AG04449 (cell line): Measurements from ENCODE around the gene DDX1.

Experiments
- CTCF ChIA-PET: fragments of 350-600 bp; formaldehyde crosslinking; extraction: SDS; loops from one replicate; lab custom pipeline; 2021; ENCODE audit warnings: antibody characterized with exemption; lab: Yijun Ruan, JAX
- POLR2A ChIA-PET: fragments of 400-600, 350-600 bp; formaldehyde crosslinking; extraction: SDS; loops from one replicate; lab custom pipeline; 2020; ENCODE audit warnings: antibody characterized with exemption, inconsistent platforms; lab: Yijun Ruan, JAX
- DNase-seq: peaks from one replicate; pipeline ENCODE4 v3.0.0-alpha.2; 2010; ENCODE audit warnings: low read depth, low spot score
- H3K4me3 ChIP-seq: 2 replicates; pipeline ENCODE4 v1.5.1; 2011; ENCODE audit warnings: low read depth, mild to moderate bottlenecking, control low read depth, low read length
- TF ChIP-seq, protein P1 (sequence below): IDR thresholded peaks from one replicate; pipeline ENCODE4 v1.5.1; 2011; ENCODE audit warnings: mild to moderate bottlenecking, moderate library complexity, low read length, control low read depth, inconsistent platforms; ENCODE audit not compliant: insufficient read depth; ENCODE audit errors: missing control alignments

Gene DDX1

GRCh38 chr2:15656090-15656489, 64.4 kb downstream of the DDX1 start:
- ChIA-PET CTCF (no interaction called here), POLR2A (interaction anchor here (0.6 kb wide), 1 partner anchor 980 kb away, joined by 3 read pairs; no protein-coding TSS in a partner anchor)
- DNase-seq = no peak
- TF ChIP-seq, protein P1, sequence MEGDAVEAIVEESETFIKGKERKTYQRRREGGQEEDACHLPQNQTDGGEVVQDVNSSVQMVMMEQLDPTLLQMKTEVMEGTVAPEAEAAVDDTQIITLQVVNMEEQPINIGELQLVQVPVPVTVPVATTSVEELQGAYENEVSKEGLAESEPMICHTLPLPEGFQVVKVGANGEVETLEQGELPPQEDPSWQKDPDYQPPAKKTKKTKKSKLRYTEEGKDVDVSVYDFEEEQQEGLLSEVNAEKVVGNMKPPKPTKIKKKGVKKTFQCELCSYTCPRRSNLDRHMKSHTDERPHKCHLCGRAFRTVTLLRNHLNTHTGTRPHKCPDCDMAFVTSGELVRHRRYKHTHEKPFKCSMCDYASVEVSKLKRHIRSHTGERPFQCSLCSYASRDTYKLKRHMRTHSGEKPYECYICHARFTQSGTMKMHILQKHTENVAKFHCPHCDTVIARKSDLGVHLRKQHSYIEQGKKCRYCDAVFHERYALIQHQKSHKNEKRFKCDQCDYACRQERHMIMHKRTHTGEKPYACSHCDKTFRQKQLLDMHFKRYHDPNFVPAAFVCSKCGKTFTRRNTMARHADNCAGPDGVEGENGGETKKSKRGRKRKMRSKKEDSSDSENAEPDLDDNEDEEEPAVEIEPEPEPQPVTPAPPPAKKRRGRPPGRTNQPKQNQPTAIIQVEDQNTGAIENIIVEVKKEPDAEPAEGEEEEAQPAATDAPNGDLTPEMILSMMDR = no peak
- H3K4me3 ChIP-seq = no peak overlapping the region

DNA sequence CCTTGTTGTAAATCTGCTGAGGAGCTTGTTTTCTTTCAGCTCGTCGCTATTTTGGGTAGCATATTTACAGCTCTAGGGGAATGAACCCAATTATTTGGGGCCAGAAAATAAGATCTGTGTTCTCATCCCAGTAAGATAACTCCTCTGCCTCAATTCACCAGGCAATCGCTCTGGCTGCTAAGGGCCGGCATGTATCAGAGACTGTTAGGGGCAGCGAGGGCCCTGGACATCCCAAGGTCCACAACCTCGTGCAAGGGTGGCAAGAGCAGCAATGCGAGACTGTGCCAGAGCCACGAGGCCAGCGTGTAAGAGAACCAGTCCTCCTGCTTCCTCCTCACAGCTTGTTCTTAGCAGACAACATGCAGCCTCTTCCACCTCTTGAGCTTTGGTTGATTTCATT, 66.1 kb downstream of the DDX1 start:
- POLR2A ChIA-PET = no interaction called here
- DNase-seq = no peak
- TF ChIP-seq, protein P1 = no peak
- CTCF ChIA-PET = interaction anchor here (1.6 kb wide), 1 partner anchor 951 kb away, joined by 4 read pairs; no protein-coding TSS in a partner anchor
- H3K4me3 ChIP-seq = no peak overlapping the region

DNA sequence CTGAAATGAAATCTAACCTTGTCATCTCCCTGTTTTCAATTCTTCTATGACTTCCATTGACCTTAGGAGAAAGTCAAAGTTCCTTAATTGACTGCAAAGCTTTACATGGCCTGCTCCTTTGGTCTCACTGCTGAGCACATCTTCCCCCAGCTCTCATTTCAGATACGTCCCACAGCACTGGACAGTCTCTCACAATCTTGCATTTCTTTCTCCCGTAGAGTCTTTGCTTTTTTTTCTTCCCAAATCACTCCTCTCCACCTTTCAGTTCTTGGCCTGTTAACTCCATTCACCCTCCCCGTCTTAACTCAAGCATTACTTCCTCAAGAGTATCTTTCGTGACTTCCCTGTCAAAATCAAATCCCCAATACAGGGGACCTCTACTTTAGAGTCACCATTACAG, 67.2 kb downstream of the DDX1 start:
- H3K4me3 ChIP-seq = no peak overlapping the region
- ChIA-PET CTCF (interaction anchor here (1.0 kb wide), 1 partner anchor 22 kb away, joined by 3 read pairs; no protein-coding TSS in a partner anchor), POLR2A (no interaction called here)
- DNase-seq = no peak
- TF ChIP-seq, protein P1 = no peak

DNA sequence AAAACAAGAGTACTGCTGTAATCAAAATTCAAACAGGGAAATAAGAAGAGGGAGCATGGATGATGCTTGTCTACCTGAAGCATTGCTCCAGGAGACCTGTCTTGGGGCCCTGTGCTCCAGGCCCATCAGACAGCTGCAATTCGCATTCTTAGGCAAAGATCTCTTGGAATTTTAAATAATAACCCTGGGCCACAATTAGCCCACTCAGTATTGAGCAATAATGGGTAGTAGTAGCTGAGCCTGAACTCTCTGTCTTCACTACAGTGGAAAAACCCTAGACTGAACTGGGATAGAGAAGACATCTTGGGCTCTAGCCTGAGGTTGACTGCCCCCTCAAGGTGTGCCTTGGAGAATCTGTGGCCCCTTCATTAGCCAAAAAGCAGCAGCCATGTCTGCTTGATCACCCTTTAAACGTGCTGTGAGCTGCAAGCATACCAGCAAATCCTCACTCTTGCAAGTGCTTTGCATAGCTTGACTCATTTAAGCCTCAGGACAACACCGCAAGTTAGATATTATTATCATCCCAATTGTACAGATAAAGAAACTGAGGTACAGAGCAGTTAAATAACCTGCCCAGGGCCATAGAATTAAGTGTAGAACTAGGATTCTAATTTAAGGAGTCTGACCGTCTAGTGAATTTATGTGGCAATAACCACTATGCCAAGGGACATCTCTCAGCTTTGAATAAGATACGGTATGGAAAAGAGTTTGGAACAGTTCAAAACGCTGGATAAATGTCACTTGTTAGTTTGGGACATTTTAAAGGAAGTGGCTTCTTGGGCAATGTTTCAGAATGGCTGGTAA, 69.0 kb downstream of the DDX1 start:
- TF ChIP-seq, protein P1 = no peak
- CTCF ChIA-PET = interaction anchor here (1.0 kb wide), 1 partner anchor 948 kb away, joined by 3 read pairs; no protein-coding TSS in a partner anchor
- POLR2A ChIA-PET = no interaction called here
- DNase-seq = no peak
- no peak overlapping the region for H3K4me3 ChIP-seq

GRCh38 chr2:15661295-15661569, 69.6 kb downstream of the DDX1 start:
- TF ChIP-seq, protein P1 = no peak
- ChIA-PET POLR2A (no interaction called here), CTCF (no interaction called here)
- DNase-seq = no peak
- no peak overlapping the region for H3K4me3 ChIP-seq

DNA sequence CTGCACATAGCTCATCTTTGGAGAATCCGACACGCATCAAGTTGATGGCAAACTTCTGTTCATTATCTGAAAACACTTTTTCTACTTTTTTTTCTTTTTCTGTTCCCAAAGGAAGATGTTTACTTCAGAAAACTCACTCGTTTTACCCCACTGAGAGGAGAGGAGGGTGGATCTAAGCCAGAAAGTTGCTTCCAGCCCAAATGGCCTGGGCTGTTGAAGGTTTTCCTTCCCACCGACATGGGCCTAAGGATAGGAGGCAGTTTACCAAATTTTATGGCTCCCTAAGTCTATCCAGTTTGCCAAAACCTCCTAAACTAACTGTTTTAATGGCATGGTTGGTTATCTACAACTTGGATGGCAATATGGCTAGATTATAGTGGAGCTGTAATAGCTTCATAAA, 70.4 kb downstream of the DDX1 start:
- TF ChIP-seq, protein P1 = no peak
- no peak overlapping the region for H3K4me3 ChIP-seq
- no peak for DNase-seq
- POLR2A ChIA-PET = no interaction called here
- CTCF ChIA-PET = no interaction called here
